A673 (cell line): ENCODE results near the gene MATN1. TPM values are rescaled to one million over a fixed set of nuclear protein-coding genes. Genes with fewer than 3 reads are reported as not detected.

ENCODE experiments used
- BruUV-seq: library from RNA; stranded (reverse); fragments of 400-500 nt; replicated peaks from 2 replicates; lab custom pipeline; 2021; lab: Mats Ljungman, UMichigan
- CTCF ChIA-PET: fragments of 300-600 bp; sonication (Branson Sonifier 250); formaldehyde crosslinking; loops from one replicate; lab custom pipeline; 2022; ENCODE audit warnings: antibody characterized with exemption; lab: Charles Lee
- POLR2A ChIA-PET: fragments of 300-600 bp; sonication (Branson Sonifier 250); formaldehyde crosslinking; loops from one replicate; lab custom pipeline; 2022; ENCODE audit warnings: antibody characterized with exemption; ENCODE audit not compliant: low non-redundant PET; lab: Charles Lee
- DNase-seq: peaks from one replicate; pipeline ENCODE4 v3.0.0-alpha.2; 2015; ENCODE audit warnings: low spot score
- H3K27ac ChIP-seq: fragments of 200-600 bp; sonication (generic); 2 replicates; pipeline ENCODE4 v1.5.1; 2016; ENCODE audit warnings: mixed run types, low read depth, mild to moderate bottlenecking, mixed read lengths, antibody characterized with exemption, low read length; ENCODE audit not compliant: poor library complexity, severe bottlenecking
- H3K27me3 ChIP-seq: fragments of 200-600 bp; sonication (generic); replicated peaks from 2 replicates; pipeline ENCODE4 v1.6.1; 2017; ENCODE audit warnings: mixed run types, low read depth, mild to moderate bottlenecking, mixed read lengths, antibody characterized with exemption, low read length; ENCODE audit not compliant: insufficient read depth, poor library complexity
- H3K36me3 ChIP-seq: fragments of 200-600 bp; sonication (generic); 2 replicates; pipeline ENCODE4 v1.6.1; 2016; ENCODE audit warnings: mixed run types, mild to moderate bottlenecking, mixed read lengths, antibody characterized with exemption, low read length; ENCODE audit not compliant: insufficient read depth, poor library complexity, severe bottlenecking
- H3K4me1 ChIP-seq: fragments of 200-600 bp; sonication (generic); 2 replicates; pipeline ENCODE4 v1.6.1; 2017; ENCODE audit warnings: mixed run types, mild to moderate bottlenecking, mixed read lengths, antibody characterized with exemption, low read length; ENCODE audit not compliant: insufficient read depth, poor library complexity, severe bottlenecking
- H3K4me3 ChIP-seq: fragments of 200-600 bp; sonication (generic); 2 replicates; pipeline ENCODE4 v1.5.1; 2016; ENCODE audit warnings: low read depth, mixed run types, mild to moderate bottlenecking, mixed read lengths, low read length; ENCODE audit not compliant: poor library complexity, severe bottlenecking
- H3K9me3 ChIP-seq: fragments of 200-600 bp; sonication (generic); 2 replicates; pipeline ENCODE4 v1.6.1; 2016; ENCODE audit warnings: mixed run types, low read depth, mild to moderate bottlenecking, mixed read lengths, antibody characterized with exemption, low read length; ENCODE audit not compliant: poor library complexity, severe bottlenecking
- CTCF ChIP-seq: fragments of 300-800, 200-600 bp; sonication (generic); conservative IDR thresholded peaks from 2 replicates; pipeline ENCODE4 v1.5.1; 2017; ENCODE audit warnings: low read depth, mild to moderate bottlenecking, antibody characterized with exemption, low read length, moderate library complexity, mixed read lengths
- EZH2 ChIP-seq: fragments of 200-600 bp; sonication (generic); IDR thresholded peaks from 2 replicates; pipeline ENCODE4 v1.6.1; 2017; ENCODE audit warnings: borderline replicate concordance, low read depth, mild to moderate bottlenecking, mixed read lengths, antibody characterized with exemption, low read length; ENCODE audit not compliant: poor library complexity, severe bottlenecking
- intact Hi-C: fragments of 100-400 bp; cut with micrococcal nuclease; formaldehyde crosslinking; loops from one replicate; pipeline ENCODE4 v1.10.0; 2022; ENCODE audit not compliant: unreplicated experiment
- total RNA-seq: library from RNA; stranded (reverse); gene quantifications from 2 replicates; pipeline ENCODE4 v1.2.3, GENCODE V29; 2021

MATN1 gene
- total RNA-seq, 1 experiment from 2014 or later = not detected

DNA sequence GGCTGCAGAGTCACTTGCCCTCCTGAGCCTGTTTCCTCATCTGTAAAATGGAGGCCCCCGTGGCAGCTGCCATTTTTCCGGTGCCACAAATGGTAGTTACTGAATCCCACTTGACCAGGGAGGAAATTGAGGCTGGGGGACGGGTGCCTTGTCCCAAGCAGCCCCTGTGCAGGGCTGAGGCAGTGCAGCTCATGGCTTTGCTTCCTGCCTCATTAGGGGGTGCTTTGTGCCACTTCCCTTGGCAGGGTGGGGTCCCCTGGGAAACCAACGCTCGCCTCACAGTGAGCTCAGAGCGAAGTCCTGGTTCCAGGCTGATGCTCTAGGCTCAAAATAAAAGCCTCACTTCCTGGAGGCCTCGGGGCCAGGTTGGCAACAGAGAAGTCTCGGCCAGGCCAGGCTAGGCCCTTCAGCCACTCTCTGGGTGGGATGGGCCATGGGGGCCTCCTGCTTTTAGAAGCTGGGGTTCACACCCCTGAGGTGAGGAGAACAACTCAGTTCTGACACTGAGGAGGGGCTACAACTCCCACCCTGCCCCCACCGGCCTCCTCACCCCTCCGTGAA, 27.4 kb upstream of the MATN1 start:
- intact Hi-C loops = no loop called here
- Histone ChIP-seq H3K4me1 (no peaks in the 10 kb centered on the region), H3K9me3 (no peaks in the 10 kb centered on the region), H3K36me3 (no peaks in the 10 kb centered on the region), H3K27me3 (no peaks in the 10 kb centered on the region), H3K4me3 (no peak overlapping the region), H3K27ac (no peak overlapping the region)
- DNase-seq = no peak
- CTCF ChIA-PET = no interaction called here
- POLR2A ChIA-PET = no interaction called here
- no peak for TF ChIP-seq CTCF
- no peak for TF ChIP-seq EZH2
- no TSS peak for BruUV-seq

DNA sequence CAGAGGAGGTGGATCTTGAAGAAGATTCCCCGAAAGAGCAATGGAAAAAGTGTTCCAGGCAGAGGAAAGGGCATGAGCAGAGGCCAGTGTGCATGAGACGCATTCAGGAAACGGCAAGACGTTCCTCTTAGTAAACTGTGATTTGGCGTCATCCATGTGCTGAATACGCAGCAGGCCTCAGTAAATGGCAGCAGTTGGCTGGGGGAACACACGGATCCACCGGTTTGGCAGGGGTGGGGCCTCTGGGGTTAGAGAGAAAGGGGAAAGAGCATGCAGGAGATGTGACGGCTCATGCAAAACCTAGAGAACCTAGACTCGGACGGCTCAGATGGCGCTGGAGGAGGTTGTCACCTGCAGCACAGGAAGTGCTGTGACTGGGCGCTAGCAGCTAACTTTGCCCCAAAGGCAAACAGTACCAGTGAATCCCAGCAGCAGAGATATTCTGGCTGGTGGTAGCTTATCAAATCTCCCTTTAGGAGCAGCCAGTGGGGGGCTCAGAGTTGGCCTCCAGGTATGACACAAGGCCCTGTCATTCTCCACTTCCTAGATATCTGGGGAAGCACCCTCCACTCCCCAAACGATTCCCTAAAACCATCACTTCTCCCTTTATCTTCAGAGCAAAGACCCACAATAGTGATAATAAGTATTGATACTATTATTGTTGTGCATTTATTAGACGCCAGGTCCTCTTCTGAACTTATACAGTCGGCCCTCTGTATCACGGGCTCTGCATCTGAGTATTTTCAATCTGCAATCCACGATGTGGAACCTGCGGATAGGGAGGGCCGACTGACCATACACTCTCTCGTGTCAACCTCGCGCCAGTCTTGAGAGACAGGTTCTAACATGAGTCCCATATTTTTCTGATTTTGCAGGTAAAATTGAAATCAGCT, 26.6 kb upstream of the MATN1 start:
- no peaks in the 10 kb centered on the region for H3K36me3 ChIP-seq
- CTCF ChIA-PET = no interaction called here
- no peaks in the 10 kb centered on the region for H3K27me3 ChIP-seq
- no TSS peak for BruUV-seq
- POLR2A ChIA-PET = no interaction called here
- TF ChIP-seq CTCF (no peak), EZH2 (no peak)
- no peaks in the 10 kb centered on the region for H3K4me1 ChIP-seq
- no peak for DNase-seq
- no peak overlapping the region for H3K27ac ChIP-seq
- H3K9me3 ChIP-seq = no peaks in the 10 kb centered on the region
- intact Hi-C loops = no loop called here
- H3K4me3 ChIP-seq = no peak overlapping the region

DNA sequence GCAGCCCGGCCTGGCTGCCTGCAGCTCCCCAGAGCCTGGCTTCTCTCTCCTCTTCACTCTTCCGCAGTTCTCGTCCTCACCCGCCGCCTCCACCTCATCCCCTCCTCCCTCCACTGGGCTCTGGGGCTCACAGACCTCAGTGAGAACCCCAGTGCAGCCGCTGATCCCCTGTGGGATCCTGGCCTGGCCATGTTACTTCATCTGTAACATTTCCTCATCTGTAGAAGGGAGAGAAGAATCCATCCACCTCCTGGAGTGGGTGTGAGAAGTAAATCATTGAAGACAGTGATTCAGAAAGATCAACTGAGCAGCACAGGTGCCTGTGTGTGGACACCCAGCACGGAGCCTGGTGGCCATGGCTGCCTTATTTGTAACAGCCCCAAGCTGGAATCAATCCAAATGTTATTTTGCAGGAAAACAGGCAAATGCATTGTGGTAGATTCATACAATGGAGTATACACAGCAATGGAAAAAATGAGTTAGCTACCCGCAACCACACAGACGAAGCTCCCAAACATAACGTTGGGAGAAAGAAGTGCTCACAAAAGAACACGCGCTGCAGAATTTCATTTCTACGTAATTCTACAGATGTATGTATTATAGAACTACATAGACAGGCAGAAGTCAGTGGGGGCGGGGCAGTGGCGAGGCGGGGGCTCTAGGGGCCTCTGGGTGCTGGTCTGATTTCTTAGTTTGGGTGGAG, 25.5 kb upstream of the MATN1 start:
- no peaks in the 10 kb centered on the region for H3K9me3 ChIP-seq
- no peak overlapping the region for H3K4me3 ChIP-seq
- BruUV-seq = no TSS peak
- ChIA-PET CTCF (interaction anchor here (0.9 kb wide), 1 partner anchor 31 kb away, joined by 3 read pairs; no protein-coding TSS in a partner anchor), POLR2A (no interaction called here)
- intact Hi-C loops = no loop called here
- no peak for DNase-seq
- no peak for TF ChIP-seq EZH2
- TF ChIP-seq CTCF = no peak
- no peaks in the 10 kb centered on the region for H3K36me3 ChIP-seq
- no peak overlapping the region for H3K27ac ChIP-seq
- H3K27me3 ChIP-seq = no peaks in the 10 kb centered on the region
- no peaks in the 10 kb centered on the region for H3K4me1 ChIP-seq
